ENCODE data around the gene ZNF774.

- TF ChIP-seq GABPA (IDR thresholded peaks at IDR 0.05; ENCODE audit: borderline replicate concordance, insufficient read depth, low read length) (no peak), CTCF (IDR thresholded peaks at IDR 0.05; ENCODE audit: control extremely low read depth in 1 of 3, insufficient read depth in 1 of 3, low read depth in 1 of 3, low read length in 3 of 3) (no peak), POLR2AphosphoS5 (IDR thresholded peaks at IDR 0.05; ENCODE audit: low read depth, low read length) (no peak), POLR2A (IDR thresholded peaks at IDR 0.05; ENCODE audit: control extremely low read depth in 1 of 2, low read depth in 2 of 2, low read length in 2 of 2) (no peak), JUN (IDR thresholded peaks at IDR 0.05; ENCODE audit: low read depth, low read length) (no peak), CREB1 (IDR thresholded peaks at IDR 0.05) (no peak), HDAC2 (IDR thresholded peaks at IDR 0.05; ENCODE audit: borderline replicate concordance in 1 of 2, low read depth in 2 of 2, low read length in 2 of 2) (no peak), SP1 (IDR thresholded peaks at IDR 0.05; ENCODE audit: low read depth, low read length) (no peak), MAX (IDR thresholded peaks at IDR 0.05) (no peak), SIN3A (conservative IDR thresholded peaks at IDR 0.05 in 1 of 2, IDR thresholded peaks at IDR 0.05 in 1 of 2; ENCODE audit: low read depth in 1 of 2, low read length in 2 of 2) (no peak), YY1 (IDR thresholded peaks at IDR 0.05; ENCODE audit: low read depth, low read length) (no peak), HDAC6 (IDR thresholded peaks at IDR 0.05; ENCODE audit: low read depth, low read length) (no peak), CHD7 (IDR thresholded peaks at IDR 0.05; ENCODE audit: insufficient replicate concordance, low read length) (no peak)
These were observed 15.4 kb upstream of the ZNF774 start for GRCh38 chr15:90336705-90337141.

All from H1 (cell line).